HEK293T (cell line): ENCODE measurements around the gene GNB1L.

ENCODE experiments used
- BHLHE40 ChIP-seq: fragments of 450-650 bp; IDR thresholded peaks from 2 replicates; pipeline ENCODE4 v1.6.1; 2016; ENCODE audit warnings: mild to moderate bottlenecking, moderate library complexity, borderline replicate concordance
- FOXM1 ChIP-seq: fragments of 450-650 bp; IDR thresholded peaks from 2 replicates; pipeline ENCODE4 v1.6.1; 2017; ENCODE audit warnings: mild to moderate bottlenecking, borderline replicate concordance

DNA sequence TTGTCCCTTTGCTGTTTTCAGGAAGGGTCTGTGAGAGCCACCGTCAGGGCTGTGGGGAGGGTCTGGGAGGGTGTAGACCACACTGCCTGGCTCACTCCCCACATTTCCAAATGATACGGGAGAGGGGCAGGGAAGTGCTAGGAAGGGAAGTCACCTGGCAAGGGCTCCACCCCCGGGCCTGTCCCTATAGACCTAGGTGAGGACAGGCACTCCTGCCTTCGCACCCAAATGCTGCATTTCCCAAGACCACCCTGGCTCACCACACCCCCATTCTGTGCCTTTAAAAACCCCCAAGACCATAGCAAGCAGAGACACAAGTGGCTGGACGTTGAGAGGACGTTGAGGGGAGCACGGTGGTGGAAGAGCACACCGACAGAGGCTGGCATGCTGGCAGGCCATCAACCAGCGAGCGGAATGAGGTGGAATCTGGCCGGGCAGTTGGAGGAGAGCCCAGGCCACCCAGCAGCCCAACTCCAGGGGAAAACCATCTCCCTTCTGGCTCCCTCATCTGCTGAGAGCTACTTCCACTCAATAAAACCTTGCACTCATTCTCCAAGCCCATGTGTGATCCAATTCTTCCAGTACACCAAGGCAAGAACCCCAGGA is 45.7 kb downstream of the GNB1L start:
- TF ChIP-seq BHLHE40, result no peak
- no peak for TF ChIP-seq FOXM1
